AG20443 (cell line): Measurements from ENCODE around the gene KCNN3.
A peak's percentile ranks its signal among the peaks of the same experiment; 100 is the strongest.

Source experiments
- DNase-seq: peaks from one replicate; pipeline ENCODE4 v3.0.0; 2012; ENCODE audit warnings: low spot score, mixed read lengths

The KCNN3 gene

GRCh38 chr1:154729031-154729442 lies 141.0 kb downstream of the KCNN3 start:
- DNase-seq: peak; percentile 47

GRCh38 chr1:154726896-154727753 lies 143.0 kb downstream of the KCNN3 start:
- DNase-seq: no peak

GRCh38 chr1:154726443-154726842 lies 143.6 kb downstream of the KCNN3 start:
- DNase-seq: no peak

- DNase-seq: no peak
Observed at GRCh38 chr1:154725865-154726264, 144.2 kb downstream of the KCNN3 start.

GRCh38 chr1:154720328-154721297 lies 149.5 kb downstream of the KCNN3 start:
- DNase-seq: no peak

GRCh38 chr1:154719586-154720327 lies 150.3 kb downstream of the KCNN3 start:
- no peak for DNase-seq

- DNase-seq: no peak
Observed at GRCh38 chr1:154718566-154718965, 151.5 kb downstream of the KCNN3 start.

GRCh38 chr1:154717528-154717924 lies 152.6 kb downstream of the KCNN3 start:
- no peak for DNase-seq

- DNase-seq: no peak
Observed at GRCh38 chr1:154716614-154717527, 153.2 kb downstream of the KCNN3 start.

- peak; percentile 53 for DNase-seq
Observed at GRCh38 chr1:154716011-154716410, 154.1 kb downstream of the KCNN3 start.

GRCh38 chr1:154715385-154715784 lies 154.7 kb downstream of the KCNN3 start:
- no peak for DNase-seq

- peak; percentile 73 for DNase-seq
Observed at GRCh38 chr1:154714638-154715037, 155.4 kb downstream of the KCNN3 start.

- DNase-seq: no peak
Observed at GRCh38 chr1:154714052-154714623, 155.9 kb downstream of the KCNN3 start.

GRCh38 chr1:154713005-154713404 lies 157.1 kb downstream of the KCNN3 start:
- no peak for DNase-seq

- DNase-seq: no peak
Observed at GRCh38 chr1:154712166-154712810, 157.8 kb downstream of the KCNN3 start.

- no peak for DNase-seq
Observed at GRCh38 chr1:154711416-154711815, 158.7 kb downstream of the KCNN3 start.

- DNase-seq: no peak
Observed at GRCh38 chr1:154710106-154710505, 160.0 kb downstream of the KCNN3 start.

GRCh38 chr1:154707901-154708463 lies 162.1 kb downstream of the KCNN3 start:
- DNase-seq: no peak

- DNase-seq: no peak
Observed at GRCh38 chr1:154706851-154707250, 163.2 kb downstream of the KCNN3 start.

GRCh38 chr1:154705544-154705943 lies 164.5 kb downstream of the KCNN3 start:
- no peak for DNase-seq
